H54 (cell line): ENCODE data around the gene ASB1.

Experiments used
- DNase-seq: peaks from one replicate; pipeline ENCODE4 v3.0.0; 2011; ENCODE audit warnings: low spot score, mixed read lengths; ENCODE audit not compliant: insufficient read length
- FAIRE-seq: peaks from 3 replicates; lab custom pipeline; 2011; peaks lifted over from hg19 to GRCh38; lab: Jason Lieb, UNC
- POLR2A ChIP-seq: IDR thresholded peaks from 2 replicates; pipeline ENCODE4 v1.6.1; 2011; ENCODE audit warnings: low read depth, mild to moderate bottlenecking, low read length

Gene ASB1

DNA sequence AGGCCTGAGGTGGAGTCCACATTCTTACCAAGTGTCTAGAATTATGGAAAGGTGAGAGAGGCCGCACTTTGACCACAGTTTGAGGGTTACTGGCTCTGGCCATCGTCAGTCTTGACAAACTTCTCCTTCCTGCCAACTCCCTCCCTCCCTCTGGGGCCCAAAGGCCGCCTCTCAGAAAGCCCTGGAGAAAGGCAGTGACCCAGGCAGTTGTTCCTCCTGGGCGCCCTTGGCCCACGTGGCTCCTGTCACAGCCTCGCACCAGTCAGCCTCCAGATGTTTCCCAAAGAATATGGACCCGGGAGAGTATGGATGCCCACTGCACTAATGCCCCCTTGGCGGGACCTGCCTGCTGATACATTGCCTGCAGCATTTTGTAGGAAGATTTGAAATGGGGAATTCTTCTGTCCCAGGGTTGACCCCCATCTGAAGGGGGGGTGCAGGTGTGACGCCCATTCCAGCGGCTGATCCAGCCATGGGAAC is 61.7 kb downstream of the ASB1 start:
- DNase-seq (no peak), FAIRE-seq (no peak)
- TF ChIP-seq POLR2A: no peak

DNA sequence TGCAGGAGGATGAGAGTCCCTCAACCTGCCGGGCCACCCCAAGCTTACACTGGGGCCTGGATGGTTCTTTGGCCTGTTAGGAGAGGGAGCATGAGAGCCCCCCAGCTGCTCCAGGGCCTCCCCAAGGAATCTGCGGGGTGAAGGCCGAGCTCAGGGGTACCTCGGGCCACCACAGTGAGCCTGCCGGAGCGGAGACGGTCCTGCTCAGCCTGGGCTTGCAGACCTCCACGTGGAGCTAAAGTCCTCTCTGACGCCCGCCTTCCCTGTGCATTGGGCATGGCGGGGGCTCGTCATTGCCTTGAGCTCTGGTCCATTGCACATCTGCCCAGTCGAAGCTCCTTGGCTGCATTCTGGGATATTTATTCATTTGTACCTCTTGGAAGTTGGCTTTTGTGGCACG is 62.7 kb downstream of the ASB1 start:
- FAIRE-seq (no peak), DNase-seq (no peak)
- TF ChIP-seq POLR2A: no peak

DNA sequence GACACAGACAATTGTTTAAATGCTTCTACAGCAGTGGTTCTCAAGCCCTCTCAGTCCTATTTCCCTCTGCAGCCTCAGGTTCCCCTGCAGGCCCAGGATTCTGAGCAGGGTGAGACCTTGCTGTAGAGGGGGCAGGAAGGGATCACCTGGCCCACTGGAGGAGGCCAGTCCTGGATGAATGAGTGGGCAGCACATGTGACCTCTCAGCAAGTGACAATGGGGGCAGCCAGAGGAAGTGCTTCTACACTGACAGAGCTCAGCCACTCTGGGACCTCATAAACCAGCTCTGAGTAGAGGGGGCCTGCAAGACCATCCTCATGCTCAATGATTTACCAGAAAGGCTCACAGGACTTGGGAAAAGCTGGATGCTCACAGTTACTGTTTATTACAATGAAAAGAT is 63.2 kb downstream of the ASB1 start:
- FAIRE-seq (no peak), DNase-seq (no peak)
- TF ChIP-seq POLR2A: no peak

DNA sequence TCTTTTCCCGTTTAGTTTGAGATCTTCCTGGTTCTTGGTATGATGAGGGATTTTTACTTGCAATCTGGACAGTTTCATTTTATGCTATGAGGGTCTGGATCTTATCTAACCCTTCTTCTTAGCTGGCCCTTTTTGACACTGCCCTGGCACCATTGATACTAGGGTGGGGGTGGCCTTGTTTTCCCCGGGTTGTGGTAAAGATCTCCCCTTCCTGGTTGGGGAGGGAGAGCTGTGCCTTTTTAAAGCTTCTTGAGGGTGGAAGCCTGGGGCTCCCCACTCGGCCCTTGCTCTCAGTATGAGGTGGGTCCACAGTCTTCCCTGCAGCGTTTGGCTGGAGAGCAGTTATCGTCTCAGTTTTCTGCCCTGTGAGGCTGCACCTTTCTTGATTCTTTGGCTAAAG is 66.1 kb downstream of the ASB1 start:
- no peak for DNase-seq
- no peak for FAIRE-seq
- no peak for TF ChIP-seq POLR2A

DNA sequence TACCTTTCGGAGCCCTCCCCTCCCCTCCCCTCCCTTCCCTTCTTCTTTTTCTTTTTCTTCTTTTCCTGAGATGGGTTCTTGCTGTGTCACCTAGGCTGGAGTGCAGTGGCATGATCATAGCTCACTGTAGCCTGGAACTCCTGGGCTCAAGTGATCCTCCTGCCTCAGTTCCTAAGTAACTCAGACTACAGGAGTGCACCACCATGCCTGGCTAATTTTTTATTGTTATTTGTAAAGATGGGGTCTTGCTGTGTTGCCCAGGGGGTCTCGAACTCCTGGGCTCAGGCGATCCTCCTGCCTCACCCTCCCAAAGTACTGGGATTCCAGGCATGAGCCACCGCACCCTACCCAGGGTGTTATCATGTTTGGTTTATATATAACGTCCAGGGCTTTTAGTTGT is 66.7 kb downstream of the ASB1 start:
- no peak for DNase-seq
- FAIRE-seq: no peak
- no peak for TF ChIP-seq POLR2A

DNA sequence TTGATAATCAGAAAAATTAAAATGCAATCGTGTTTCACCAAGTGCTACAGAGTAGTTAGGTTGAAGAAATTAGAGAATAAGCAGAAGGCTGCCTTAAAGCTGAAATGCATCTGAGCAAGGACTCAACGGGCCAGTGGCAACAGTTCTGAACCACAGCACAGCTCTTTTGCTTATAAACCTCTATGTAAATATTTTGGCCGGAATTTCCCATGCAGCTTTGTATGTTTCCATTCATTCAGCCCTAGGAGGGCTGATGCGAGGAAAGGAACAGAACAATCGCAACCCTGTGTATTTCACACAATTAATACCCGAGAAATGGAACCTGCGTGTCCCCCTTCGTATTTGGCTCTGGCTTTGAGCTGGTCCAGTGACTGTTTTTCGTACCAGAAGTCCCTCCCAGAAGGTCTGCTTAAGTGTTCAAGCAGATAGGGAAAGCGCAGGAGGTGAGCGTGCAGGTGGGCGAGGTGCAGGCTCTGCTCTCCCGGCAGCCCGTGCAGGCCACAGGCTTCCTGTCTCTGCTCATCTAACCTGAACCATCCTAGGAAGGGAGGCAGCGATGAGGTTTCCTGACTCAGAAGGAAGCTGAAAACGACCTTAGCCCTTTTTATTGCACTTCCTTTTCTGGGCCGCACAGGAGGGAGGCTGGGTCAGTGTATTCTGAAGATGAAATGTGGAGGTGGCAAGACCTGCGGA is 67.3 kb downstream of the ASB1 start:
- FAIRE-seq: no peak
- DNase-seq: no peak
- TF ChIP-seq POLR2A: no peak

DNA sequence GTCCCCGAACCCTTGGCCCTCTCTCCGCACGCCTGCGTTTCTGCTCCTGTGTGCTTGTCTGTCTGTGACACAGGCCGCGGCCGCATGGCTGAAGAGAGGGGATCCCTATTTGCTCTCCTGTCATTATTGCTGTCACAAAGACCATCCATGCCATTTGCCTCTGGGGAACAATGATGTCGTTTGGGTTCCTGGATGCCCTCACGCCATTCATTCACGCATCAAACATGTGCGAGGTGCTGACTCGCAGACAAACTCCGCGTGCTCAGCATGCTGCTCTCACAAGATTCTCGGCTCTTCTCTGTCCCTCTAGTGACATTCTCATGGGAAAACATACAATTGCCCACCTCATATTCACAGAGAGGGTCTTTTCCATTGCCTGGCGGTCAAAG is 67.8 kb downstream of the ASB1 start:
- DNase-seq (no peak), FAIRE-seq (no peak)
- no peak for TF ChIP-seq POLR2A

DNA sequence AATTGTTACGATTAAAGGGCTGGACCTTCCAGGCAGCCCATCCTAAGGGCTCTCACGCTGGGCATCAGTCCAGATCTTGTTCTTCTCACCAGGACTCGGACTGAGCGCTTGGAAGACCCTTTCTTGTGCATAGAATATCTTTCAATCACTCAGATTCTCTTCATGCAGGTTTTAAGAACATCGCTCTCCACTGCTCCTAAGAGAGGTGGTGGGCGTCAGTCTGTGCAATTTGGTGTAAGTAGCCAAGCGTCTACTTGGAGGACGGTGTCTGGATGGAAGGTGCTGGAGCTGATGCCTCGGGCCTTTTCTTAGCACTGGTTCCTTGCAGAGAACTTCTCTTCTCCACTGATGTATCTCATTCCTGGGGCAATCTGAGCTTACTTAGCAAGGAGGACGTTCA is 68.7 kb downstream of the ASB1 start:
- FAIRE-seq (no peak), DNase-seq (no peak)
- no peak for TF ChIP-seq POLR2A

DNA sequence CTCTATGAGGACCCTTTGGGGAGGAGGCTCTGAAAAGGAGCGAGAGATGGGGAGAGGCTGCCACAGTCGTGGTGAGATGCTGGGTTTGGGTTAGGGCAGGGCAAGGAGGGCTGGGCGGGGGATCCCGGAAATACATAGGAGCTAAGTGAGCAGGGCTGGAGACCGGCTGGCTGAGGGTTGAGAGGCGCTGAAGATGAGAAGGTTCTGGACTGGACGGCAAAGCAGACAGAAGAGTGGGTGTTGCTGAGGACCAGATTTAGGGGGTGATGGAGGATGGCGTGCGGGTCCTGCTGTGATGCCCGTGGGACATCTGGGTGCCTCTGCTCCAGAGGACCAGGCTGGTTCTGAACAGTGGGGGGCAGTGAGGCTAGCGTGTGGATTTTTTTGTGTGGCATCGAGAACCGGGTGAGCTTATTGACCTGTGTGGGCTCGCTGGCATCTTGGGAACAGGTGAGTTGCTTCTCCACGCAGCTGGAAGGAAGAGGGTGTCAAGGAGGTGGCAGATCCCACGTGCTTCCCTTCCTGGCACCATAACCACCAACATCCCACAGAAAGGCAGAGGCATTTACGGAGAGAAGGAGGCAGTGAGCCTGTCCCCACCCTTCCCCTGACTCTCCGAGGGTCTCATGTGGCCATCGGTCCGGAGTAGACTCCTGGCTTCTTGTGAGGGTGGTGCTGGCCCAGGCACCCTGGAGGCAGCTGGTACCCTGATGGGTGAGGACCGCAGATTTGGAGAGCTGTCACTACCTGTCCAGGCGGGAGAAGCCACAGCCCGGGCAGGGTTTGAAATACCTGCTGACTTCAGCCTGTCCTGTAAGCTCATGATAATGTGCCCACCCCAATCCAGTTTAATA is 70.3 kb downstream of the ASB1 start:
- FAIRE-seq (no peak), DNase-seq (no peak)
- TF ChIP-seq POLR2A: no peak

DNA sequence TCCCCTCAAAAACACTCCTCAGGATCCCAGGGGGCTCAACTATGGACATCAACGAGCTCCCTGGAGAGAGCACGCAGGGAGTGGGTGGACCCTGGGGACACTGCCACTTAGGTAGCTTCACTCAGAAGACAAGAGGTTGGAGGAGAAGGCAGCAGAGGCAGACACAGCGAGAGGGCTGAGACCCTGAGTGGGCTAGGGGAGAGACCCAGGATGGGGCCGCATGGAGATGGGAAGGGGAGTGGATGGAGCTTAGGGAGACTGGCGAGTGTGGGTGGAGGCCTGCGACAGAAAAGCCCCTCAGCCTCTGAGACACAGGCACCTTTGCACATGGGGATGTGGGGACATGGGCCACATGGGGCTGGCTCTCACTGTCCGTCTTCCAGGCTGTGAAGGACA is 70.9 kb downstream of the ASB1 start:
- FAIRE-seq: no peak
- no peak for DNase-seq
- TF ChIP-seq POLR2A: no peak

DNA sequence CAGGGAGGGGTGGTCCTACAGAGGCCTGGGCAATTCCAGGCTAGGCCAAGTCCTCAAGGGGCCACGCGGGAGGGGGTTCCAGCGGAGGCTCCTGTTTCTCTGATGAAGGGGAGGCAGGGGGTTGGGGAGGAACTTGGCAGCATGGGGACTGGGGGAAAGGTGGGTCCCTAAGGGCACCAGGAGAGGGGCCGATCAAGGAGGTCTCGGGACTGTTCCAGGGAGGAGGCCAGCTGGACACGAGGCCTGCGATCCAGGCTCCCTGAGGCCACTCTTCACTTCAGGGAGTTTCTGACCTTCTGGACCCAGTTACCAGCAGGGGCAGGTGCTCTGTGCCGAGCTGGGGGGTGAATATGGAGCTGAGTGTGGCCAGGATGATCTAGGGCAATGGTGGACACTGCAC is 71.5 kb downstream of the ASB1 start:
- TF ChIP-seq POLR2A: no peak
- FAIRE-seq (no peak), DNase-seq (no peak)

DNA sequence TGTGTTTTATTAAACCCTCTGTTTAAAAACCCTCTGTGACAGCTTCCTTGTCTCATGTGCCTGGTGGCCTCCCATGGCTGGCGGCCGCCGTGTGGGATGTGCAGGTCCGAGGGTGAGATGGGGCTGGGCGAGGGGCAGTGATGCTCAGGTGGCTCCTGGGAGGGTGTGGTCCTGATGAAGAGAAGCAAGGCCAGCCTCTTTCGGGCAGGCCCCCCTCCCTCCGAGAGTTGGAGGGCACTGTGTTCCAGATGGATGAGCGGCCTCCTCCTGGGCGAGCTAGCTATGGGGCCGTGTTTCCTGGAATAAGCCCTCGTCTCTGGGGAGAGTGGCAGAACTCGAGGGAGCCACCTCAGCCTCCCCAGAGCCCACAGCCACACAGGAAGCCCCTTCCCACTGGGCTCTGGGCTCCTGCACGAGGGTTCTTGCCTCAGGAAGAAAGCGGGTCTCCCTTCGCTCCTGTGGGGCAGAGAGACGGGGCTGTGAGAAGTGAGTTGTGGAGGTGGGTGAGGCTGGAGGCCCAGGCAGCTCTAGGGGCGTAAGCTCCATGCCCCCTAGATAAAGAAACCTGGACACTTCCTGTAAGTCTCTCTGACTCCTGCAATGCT is 72.1 kb downstream of the ASB1 start:
- no peak for TF ChIP-seq POLR2A
- DNase-seq (no peak), FAIRE-seq (no peak)

DNA sequence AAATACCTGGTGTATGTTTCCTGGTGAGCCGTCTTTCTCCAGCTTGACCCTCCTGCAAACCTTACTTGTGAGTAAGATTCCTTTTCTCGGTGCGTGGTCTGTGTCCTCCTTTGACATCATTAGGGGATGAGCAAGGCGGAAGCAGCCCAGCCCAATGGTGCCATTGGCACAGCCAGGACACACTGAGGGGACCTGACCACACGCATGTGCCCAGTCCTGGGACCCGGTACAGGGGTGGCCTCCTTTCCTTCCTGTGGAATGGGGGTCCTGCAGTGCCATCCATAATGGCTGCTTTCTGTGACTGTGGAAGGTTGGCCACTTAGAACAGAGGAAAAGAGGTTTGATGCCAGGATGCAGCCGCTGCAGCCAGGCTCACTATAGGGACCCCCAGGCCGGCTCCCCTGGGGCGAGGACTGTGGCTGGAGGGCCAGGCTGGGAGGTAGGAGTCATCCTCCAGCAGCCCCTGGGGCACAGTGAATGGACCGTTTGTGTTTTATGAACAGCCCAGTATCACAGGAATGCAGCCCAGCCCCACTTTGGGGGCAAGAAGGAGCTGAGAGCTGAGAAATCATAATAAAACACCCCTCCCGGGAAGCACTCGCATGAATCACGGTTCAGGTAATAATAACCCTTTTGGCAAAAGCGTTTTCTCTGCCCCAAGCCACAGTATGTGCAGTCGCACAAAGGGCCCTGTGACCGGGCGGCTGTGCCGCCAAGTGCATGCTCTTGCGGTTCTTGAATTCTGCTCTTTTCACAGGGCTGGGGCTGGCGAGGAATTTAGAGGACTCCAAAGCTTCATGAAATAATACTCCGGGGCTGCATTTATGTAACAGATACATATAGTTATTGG is 73.2 kb downstream of the ASB1 start:
- DNase-seq (no peak), FAIRE-seq (no peak)
- no peak for TF ChIP-seq POLR2A

DNA sequence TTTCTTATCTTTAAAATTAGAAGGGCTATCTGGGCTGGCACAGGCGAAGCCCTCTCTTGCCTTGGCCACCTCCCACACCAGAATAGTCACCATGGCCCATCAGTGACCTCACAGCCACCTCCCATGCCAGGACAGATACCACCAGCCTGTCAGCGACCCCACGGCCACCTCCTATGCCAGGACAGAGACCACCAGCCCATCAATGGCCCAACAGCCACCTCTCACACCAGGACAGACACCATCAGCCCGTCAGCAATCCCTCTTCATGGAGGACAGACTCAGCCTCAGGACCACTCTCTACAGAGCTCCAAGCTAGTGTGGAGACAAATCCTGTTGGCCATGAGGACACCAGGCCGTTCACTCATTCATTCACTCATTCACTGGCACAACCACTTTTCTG is 74.6 kb downstream of the ASB1 start:
- DNase-seq (no peak), FAIRE-seq (no peak)
- TF ChIP-seq POLR2A: no peak
